PFSK-1 (cell line): ENCODE measurements around the gene KRT4.

Experiments used
- SIN3A ChIP-seq: IDR thresholded peaks from 2 replicates; pipeline ENCODE4 v1.6.1; 2012; ENCODE audit warnings: mild to moderate bottlenecking, low read length, moderate library complexity, borderline replicate concordance; ENCODE audit not compliant: insufficient read depth
- TAF1 ChIP-seq: IDR thresholded peaks from 2 replicates; pipeline ENCODE4 v1.6.1; 2012; ENCODE audit warnings: low read length, control low read depth, borderline replicate concordance; ENCODE audit not compliant: insufficient read depth

DNA sequence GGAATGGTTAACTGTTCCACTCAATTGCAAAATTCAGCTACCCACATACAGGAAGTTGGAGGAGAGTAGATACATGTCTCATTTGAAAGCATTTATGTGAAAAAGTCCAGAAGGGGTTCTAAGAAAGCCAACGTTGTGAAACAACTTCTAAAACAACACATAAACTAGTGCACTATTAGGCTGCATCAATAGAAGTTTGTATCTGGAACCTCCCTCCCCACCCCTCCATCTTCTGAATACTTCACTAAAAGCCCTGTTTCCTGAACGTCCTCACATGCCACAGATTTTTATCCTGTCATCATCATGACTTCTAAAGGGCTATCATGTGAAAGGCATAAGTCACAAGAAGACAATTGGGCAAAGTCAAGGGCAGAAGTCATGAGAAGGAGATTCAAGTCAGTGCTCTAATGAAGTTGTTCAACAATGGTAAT, 14.7 kb upstream of the KRT4 start:
- no peak for TF ChIP-seq SIN3A
- no peak for TF ChIP-seq TAF1
